Heart left ventricle (tissue), 13 donors: ENCODE measurements around the gene SH2D2A.

Experiments used
- POLR2A ChIP-seq, 2 donors: fragments of 450-650 bp; IDR thresholded peaks; one replicate each; pipeline ENCODE4 v1.6.1; 2017; ENCODE audit warnings: antibody characterized with exemption in 2 of 2, mild to moderate bottlenecking in 2 of 2, moderate library complexity in 2 of 2
- TF ChIP-seq, protein P1 (sequence below), 12 donors: fragments of 200-600 bp; sonication (generic) in 4 of 12; IDR thresholded peaks; one replicate each; pipeline versions ENCODE4 v1.5.0 to v1.8.0; 2018 to 2022; ENCODE audit warnings: antibody characterized with exemption in 12 of 12, mild to moderate bottlenecking in 5 of 12
- donor health status: ischemic (EF 13 %, LVEDD 7.1; RV severe dilation, severe dysfunction).
- donor health status: DM: no; HTN: yes; CAD: no.
- donor health status: DM: no; HTN: no; CAD: no.
- donor health status: ischemic (EF 25% LVEDD 6.9; RV normal size, moderate dysfunction).
- donor health status: ischemic (EF 25% LVEDD 5.7; RV mildly dilated, moderate dysfunction).
- donor health status: ischemic (EF 35%, LVEDD 5.7; RV mildly dilated, moderate dysfunction).
- donor health status: nonischemic (EF 11% LVEDD 7.7; RV severe dilation, severe dysfunction).
- donor health status: DM: yes; HTN: yes; CAD: no.
- donor health status: PGD.
- donor health status: ischemic (EF 29% LVEDD 5.4; RV normal size, mild dysfunction).
- donor health status: nonischemic (EF 23%, LVEDD 6.1; RV moderate dilation, normal function).

DNA sequence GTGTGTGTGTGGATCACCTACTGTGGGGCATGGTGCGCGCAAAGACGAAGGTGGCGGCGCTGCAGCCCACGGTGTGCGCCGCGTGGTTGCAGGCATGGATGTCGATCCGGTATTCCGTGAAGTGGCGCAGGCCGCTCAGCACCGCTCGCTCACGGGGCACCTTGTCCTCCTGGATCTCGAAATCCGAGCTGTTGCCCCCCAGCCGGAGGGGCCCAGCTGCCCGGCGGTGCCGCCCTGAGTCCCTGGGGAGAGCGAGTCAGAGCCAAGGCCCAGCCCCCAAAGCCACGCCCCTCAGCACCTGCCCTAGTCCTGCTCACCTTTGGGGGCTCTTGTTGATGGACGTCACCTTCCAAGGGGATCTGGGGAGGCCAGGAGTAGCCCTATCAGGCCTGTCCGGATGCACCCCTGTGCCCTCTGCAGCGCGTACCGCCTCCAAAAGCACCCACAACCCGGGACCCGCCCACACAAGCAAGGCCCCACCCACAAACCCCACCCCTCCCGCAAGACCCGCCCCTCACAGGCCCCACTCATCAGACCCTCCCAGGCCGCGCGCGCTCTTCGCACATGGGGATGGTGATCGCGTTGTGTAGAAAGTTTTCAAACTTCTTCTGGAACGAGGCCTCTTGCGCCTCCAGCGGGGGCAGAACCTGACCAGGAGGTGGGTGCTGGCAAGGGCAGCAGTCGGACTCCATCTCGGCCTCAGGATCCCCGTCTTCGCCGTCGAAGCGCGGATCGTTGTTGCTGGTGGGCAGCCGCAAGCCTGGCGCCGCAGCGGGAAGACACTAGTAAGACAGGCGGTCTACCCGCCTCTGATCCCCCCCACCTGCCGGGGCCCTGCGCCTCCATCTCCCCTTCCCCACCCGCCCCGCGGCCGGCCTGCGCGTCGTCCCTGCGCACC lies 28.7 kb upstream of the SH2D2A start:
- TF ChIP-seq, protein P1, sequence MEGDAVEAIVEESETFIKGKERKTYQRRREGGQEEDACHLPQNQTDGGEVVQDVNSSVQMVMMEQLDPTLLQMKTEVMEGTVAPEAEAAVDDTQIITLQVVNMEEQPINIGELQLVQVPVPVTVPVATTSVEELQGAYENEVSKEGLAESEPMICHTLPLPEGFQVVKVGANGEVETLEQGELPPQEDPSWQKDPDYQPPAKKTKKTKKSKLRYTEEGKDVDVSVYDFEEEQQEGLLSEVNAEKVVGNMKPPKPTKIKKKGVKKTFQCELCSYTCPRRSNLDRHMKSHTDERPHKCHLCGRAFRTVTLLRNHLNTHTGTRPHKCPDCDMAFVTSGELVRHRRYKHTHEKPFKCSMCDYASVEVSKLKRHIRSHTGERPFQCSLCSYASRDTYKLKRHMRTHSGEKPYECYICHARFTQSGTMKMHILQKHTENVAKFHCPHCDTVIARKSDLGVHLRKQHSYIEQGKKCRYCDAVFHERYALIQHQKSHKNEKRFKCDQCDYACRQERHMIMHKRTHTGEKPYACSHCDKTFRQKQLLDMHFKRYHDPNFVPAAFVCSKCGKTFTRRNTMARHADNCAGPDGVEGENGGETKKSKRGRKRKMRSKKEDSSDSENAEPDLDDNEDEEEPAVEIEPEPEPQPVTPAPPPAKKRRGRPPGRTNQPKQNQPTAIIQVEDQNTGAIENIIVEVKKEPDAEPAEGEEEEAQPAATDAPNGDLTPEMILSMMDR (IDR thresholded peaks at IDR 0.05) = no peak
- TF ChIP-seq POLR2A (IDR thresholded peaks at IDR 0.05) = no peak
